GM19238 (cell line): ENCODE results near the gene ESYT1.
A peak's percentile ranks its signal among the peaks of the same experiment; 100 is the strongest.
"Not testable (repeated sequence)": the region's sequence is repeated elsewhere in the genome, so short reads cannot be mapped to it uniquely, and the experiment has no call there.

ENCODE experiments used
- DNase-seq: peaks from one replicate; pipeline ENCODE4 v3.0.0; 2011; ENCODE audit warnings: low spot score; ENCODE audit not compliant: insufficient read length

Gene ESYT1

DNA sequence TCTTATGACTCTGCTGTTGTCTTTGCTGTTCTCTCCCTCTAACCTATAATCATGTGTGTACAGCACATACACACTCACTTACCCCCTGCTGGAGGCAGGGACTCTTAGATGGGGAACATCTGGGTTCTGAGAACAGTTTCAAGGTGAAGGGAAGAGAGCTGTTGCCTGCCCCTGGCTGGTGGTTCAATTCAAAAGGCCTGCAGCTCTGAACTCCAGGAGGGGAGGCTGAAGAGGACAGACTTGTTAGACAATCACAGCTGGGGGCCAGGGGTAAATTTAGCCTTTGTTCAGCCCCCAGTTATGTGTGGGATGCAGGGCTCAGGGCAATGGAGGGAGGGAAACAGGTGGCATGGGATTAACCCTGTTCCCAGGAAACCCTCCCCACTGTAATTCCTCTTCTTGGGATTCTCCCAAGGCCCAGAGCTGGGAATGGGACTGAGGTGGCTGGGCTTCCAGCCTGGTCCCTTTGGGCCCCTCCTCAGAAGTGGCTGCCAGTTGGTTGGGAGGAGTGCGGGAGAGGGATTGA is 26.2 kb downstream of the ESYT1 start:
- no peak for DNase-seq

DNA sequence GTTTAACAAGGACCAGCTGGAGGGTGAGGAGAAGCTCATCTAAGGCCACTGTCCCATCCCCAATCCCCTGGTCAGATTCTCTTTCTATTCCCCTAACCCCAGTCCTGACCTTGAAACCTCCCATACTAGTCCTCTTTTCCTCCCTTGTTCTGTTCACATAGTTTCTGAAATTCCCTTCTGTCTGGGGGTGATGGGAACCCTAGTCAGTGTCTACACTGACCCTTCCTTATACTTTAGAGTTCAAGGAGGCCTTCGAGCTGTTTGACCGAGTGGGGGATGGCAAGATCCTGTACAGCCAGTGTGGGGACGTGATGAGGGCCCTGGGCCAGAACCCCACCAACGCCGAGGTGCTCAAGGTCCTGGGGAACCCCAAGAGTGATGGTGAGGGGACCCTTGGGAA is 26.8 kb downstream of the ESYT1 start:
- DNase-seq = no peak

DNA sequence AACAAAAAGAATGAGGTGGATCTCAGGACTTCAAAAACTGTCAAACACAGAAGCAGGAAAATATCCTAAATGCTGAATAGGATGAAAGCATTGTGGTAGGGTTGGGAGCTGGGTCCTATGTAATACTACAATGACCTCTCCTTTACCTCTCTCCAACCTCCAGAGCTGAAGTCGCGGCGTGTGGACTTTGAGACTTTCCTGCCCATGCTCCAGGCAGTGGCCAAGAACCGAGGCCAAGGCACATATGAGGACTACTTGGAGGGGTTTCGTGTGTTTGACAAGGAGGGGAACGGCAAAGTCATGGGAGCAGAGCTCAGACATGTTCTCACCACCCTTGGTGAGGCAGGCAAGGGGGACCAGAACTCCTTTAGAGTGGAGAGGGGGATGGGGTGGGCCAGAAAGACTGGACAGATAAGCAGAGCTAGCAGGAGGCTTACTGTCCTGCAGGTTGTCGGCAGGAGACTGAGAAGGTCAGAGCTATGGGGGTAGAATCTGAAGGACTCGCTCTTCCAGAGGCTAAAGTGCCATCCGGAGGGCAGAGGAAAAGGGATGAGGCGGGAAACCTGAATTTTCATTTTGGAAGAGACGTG is 27.3 kb downstream of the ESYT1 start:
- no peak for DNase-seq

DNA sequence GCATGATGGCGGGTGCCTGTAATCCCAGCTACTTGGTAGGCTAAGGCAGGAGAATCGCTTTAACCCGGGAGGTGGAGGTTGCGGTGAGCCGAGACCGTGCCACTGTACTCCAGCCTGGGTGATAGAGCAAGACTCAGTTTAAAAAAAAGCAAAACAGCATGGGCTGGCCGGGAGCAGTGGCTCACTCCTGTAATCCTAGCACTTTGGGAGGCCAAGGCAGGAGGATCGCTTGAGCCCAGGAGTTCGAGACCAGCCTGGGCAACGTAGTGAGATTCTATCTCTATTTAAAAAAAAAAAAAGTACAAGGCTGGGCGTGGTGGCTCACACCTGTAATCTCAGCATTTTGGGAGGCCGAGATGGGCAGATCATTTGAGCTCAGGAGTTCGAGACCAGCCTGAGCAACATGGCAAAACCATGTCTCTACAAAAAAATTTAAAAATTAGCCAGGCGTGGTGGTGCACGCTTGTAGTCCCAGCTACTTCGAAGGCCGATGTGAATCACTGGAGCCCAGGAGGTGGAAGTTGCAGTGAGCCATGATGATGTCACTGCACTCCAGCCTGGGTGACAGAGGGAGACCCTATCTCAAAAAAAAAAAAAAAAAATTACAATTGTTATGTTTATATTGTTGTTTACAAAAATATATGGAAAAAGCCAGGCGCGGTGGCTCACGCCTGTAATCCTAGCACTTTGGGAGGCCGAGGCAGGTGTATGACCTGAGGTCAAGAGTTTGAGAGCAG is 28.6 kb downstream of the ESYT1 start:
- DNase-seq = not testable (repeated sequence)

DNA sequence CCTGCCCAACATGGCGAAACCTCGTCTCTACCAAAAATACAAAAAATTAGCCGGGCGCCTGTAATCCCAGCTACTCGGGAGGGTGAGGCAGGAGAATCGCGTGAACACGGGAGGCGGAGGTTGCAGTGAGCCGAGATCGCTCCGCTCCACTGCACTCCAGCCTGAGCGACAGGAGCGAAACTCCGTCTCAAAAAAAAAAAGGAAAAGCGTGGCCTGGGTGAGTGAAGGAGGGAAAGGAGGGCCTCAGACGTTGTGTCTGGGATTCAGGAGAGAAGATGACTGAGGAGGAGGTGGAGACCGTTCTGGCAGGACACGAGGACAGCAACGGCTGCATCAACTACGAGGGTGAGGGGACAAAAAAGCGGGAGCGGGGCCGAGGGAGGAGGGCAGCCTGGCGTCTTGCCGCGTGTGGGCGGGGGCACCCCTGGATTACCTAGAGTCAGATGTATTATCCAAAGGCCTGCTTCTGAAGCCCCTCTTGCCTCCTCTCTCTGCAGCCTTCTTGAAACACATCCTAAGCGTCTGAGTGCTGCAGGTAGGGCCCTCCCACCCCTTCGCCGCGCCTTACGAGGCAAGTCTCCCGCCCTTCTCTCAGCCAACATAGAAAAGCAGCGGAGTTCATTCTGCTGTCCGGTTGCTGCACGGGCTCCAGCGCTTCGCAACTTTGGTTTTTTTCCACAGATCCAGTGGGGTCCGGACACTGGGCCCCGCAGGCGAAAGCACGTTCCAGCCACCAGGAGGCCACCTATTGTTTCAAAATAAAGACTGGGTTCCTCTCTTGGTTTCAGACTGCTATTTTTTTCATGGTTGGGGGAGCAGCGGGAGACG is 29.3 kb downstream of the ESYT1 start:
- peak; percentile 66 for DNase-seq

DNA sequence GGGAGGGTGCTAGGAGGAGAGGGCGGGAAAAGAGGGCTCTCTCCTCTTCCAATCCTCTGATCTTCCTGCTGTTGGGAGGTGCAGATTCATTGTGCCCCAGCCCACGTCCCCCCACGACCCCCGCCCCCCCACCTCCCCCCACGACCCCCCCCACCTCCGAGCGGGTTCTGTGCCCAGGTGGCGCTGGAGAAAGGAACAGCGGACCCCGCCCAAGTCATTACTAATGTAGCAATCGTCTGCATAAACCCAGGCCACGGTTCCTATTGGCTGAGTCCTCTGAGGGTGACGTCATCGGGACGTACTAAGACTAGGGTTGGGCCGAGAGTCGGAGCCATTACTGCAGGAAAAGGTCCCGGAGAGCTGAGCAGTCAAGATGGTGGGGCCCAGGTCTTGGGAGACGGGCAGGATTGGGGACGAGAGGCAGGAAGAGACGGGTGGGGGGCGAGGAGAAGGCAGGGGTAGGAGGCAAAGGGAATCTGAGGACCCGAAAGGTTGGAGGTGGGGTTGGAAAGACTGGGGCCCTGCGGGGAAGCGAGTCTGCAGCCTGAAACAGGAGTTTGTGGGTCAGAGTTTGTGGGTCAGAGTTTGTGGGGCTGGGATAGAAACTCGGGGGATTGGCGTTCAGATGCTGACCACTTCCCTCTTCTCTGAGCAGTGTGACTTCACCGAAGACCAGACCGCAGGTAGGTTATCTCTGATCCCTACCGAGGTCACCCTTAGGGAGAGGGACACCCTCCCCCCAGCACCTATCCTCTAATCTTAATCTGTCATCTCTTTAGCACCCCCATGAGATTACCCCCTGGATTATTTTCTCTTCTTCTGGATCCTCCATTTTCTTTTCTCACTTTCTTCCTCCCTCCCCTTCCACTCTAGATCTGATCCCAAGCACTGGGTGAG is 30.2 kb downstream of the ESYT1 start, which contains the start of gene MYL6:
MYL6 (plus strand) TSS at position 331 of the 897 bp plus-strand sequence; CDS start at position 374, 43 bp downstream.
- DNase-seq = peak; percentile 87

DNA sequence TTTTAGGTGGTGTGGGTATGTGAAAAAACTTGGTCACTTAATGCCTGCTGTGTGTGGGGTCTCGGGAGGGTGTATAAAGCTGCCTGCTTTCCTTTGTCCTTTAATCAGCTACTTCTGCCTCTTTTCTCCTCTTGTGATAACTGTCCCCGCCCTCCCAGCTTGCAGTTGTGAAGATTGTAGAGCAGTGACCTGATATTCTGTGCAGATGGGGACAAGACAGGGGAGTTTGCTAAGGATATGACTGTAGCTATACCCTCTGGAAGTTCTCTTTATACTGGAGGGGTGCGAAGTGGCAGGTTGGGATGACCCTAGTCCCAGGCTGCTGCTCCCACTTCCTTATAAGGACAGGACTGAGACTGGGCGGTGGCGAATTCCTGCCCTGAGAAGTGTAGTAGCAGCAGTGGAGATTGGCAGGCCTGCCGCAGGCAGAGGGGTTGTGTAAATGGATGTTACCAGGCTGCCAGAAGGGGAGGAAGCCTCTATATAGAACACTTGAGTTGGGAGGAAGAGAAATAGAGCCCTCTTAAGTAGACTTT is 30.9 kb downstream of the ESYT1 start:
- no peak for DNase-seq

DNA sequence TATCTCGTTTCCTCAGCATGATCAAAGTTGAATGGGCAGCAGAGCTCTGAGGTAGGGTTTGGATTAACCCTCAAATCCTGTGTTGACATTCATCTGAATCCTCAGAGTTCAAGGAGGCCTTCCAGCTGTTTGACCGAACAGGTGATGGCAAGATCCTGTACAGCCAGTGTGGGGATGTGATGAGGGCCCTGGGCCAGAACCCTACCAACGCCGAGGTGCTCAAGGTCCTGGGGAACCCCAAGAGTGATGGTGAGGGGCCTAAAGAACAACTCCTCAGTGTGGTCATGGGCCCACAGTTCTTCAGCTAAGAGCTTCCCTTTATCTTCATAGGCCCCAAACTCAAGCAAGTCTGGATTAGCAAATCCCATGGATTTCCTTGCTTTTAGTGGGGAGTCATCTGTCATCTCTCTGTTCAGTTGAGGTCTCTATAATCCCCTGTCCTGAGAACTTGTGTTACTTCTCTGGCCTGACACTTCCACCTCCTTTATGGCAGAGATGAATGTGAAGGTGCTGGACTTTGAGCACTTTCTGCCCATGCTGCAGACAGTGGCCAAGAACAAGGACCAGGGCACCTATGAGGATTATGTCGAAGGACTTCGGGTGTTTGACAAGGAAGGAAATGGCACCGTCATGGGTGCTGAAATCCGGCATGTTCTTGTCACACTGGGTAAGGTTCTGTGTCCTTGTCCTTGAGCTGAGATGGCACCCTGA is 31.6 kb downstream of the ESYT1 start:
- no peak for DNase-seq

DNA sequence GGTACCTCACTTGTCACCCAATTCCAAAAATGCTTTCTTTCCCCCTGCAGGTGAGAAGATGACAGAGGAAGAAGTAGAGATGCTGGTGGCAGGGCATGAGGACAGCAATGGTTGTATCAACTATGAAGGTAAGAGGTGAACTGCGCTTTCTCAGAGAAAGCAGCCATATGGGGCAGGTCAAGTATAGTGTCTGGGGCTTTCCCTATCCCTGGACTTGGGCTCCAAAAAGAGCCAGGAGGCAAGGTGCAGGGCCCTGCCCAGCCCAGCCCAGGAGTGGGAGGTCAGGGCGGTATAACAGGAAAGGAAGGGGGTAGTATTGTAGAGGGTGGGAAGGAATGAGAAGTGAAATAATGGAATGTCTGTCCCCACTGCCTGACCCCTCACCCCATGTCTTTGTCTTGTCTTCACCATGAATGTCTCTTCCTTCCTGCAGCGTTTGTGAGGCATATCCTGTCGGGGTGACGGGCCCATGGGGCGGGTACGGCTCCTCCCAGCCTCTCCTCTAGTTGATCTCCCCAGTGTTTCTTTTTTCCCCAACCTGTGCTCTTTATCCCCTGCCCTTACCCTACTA is 32.2 kb downstream of the ESYT1 start:
- DNase-seq = no peak

DNA sequence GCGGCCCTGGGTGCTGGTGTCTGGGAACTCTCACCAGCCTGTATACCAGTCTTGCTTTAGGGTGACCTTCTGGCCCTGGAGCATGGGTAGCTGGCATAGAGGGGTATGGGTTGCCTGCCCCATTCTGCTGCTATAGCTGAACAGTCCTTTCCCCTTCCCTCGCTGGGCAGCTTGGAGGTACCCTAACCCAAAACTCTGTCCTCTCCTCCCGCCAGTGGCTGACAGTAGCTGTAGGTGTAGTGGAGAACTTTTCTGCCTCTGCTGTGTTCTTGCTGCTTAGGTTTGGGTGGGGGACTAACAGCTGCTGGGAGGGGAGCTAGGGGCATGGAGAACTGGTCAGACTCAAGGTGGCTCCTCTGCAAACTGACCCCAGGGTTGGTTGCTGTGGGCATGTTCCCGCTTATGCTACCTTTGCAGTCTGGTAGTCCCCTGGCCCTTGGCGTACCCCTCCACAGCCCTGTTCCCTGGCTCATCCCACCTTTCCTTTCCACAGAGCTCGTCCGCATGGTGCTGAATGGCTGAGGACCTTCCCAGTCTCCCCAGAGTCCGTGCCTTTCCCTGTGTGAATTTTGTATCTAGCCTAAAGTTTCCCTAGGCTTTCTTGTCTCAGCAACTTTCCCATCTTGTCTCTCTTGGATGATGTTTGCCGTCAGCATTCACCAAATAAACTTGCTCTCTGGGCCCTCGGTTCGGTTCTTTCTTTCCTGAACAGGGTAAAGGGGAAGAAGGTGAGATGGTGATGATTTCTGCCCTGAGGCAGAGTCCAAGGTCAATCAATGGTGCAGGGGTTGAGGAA is 33.0 kb downstream of the ESYT1 start:
- no peak for DNase-seq

DNA sequence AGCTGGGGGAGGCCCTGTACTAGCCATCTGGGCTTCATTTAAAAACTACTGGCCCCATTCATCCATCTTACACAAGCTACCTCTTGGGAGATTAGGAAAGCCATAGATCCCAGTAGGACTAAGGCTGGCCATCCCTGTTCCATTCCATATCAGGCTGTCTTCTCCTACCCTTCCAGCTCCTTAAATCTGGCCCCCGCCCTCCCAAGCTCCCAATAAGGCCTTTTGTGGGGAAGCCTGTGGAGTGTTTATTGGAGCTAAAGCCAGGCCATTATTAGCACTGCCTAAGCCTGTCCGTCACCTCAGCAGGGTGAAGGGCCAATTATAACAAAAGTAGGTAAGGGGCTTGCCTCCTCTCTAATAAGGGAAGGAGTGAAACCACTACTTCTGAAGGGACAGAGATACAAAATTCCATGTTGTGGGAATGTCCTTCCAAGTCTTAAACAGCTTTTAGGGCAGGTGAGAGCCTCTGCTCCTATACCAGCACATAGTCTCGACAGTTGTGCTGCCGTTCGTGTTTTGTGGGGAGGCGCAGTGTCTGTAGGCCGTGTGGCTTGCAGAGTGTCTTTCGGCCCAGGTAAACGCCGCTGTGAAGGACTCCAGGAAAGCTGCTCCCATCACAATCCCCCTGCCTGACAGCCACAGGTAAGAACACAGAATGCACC is 33.8 kb downstream of the ESYT1 start:
- no peak for DNase-seq

DNA sequence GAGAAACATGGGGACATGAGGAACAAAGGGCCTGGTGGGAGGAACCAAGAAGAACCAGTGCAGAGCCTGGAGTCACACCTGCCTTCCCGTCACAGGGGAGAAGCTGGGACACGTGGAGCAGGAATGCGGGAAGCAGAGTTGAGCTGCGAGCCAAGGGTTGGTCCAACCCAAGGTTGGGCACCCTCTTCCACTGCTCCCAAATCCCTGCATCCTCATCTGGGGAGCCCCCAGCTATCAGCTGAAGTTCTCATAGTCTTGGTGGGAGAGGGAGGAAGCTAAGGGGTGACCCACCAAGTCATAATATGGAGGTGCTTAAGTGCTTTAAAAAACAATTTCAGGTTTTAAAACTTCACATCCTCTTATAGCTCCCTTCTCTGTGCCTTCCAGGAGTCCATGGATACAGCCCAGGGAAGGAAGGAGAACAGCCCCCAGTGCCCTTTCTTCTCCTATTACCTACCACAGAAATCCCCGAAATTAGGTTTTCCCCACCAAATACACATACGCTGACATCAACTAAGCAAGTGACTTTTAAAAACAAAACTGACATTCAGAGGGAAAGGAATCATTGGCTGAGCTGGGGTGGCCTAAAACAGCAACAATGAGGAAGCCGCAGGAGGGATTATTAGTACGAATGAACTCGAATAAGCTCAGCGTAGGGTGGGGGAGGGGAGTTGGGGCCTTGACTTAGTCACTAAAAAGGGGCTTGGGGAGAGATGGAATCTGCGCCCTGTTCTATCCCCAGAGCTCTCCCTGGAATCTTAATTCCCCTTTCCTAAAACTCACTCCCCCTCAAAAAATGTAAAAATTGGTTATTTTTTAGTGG is 34.6 kb downstream of the ESYT1 start:
- no peak for DNase-seq

DNA sequence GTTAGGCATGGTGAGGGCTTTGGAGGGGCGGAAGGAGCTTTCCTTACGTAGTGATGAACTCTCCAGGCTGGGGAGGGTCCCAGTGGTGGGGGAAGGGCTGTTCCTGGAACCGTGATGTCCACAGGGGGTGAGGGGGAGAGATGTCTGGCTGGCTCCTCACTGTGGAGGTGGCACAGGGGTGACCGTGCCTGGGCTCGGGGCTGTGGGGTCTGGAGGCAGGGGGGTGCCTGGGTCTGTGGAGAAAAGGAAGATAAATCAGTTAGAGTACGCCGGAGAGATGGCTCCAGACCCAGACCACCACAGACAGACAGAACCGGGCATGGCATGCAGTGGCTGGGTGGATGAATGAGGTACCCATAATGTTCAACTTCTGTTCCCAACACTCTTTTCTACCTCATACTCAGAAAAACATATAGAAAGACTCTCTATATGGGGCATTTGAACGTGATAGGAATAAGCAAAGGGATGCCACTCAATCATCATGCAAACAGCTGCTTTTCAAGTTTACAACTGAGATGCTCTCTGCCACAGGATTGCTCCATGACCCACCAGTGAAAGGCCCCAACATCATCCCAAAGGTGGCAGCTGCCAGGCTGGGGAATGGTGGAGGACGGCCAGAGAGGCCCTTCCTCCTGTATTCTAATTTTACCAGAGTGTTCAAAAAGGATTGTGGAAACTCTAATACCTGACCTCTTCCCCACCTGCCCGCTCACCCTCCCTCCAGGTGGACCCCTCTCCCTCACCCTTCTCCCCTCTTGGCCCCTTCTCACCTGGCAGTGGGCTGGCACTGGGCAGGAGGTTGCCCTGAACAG is 35.7 kb downstream of the ESYT1 start:
- no peak for DNase-seq

DNA sequence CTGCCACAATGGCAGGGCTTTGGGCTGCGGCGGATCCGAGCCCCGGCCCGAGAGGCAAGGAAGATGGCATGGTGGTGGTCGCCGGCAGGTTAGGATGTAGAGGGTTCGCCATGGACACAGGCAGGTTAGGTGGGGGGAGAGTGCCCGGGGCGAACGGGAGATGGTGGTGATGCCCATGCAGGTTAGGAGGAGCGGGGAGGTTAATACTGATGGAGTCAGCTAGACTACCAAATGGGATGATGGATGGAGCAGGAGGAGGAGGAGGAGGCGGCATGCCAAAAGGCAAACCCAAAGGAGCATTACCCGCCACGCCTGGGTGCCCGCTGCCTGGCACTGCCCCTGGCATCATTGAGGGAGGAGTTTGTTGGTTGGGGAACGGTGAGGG is 36.3 kb downstream of the ESYT1 start:
- DNase-seq = no peak

DNA sequence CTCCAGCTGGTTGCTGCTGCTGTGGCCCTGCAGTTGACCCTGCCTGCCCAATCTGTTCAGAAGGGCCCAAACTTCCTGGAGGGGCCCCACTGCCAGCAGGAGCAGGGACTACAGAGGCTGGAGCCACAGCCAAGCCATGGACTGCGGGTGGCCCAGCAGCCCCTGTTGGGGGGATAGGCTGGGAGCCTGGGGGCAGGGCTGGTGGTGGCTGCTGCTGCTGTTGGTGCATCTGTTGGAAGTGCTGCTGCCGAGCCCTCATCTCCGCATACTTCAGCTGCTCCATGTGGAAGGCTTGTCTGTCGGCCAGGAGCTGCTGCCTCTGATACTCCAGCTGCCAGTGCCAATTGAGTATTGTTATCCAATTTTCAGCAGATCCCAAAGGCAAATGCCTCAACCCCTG is 37.3 kb downstream of the ESYT1 start:
- no peak for DNase-seq

DNA sequence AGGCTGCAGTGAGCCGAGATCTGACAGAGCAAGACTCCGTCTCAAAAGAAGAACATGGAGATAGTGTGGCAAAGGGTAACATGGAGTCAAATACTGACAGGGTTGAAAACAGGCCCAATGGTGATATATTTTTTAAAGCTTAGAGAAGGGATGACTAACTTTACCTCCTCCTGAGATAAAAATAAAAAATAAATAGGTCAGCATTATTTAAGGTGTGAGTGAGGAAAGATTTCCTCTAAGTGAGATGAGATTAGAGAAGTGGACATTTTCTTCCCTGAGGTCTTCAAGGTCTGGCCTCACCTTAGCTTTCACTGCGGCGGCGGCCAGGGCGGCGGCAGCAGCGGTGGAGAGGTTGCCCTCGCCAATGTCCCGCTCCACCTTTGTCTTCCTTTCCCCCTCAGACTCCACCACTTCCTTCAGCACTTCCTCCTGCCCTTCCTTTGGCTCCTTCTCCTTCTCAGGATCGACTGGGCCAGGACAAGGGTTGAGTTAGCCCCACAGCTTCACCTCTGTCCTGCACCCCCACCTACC is 41.2 kb downstream of the ESYT1 start:
- DNase-seq = no peak
